Heart left ventricle (tissue), 16 donors: ENCODE results near the gene WDPCP. TPM values are rescaled to one million over a fixed set of nuclear protein-coding genes. Genes with fewer than 3 reads are reported as not detected.

ENCODE experiments used
- ATAC-seq, 4 donors: fragments of 200-7000 bp; cut with Tn5 transposase; one replicate each; pipeline ENCODE4 v1.9.1; 2020 to 2022; ENCODE audit warnings: moderate library complexity in 4 of 4, mild to moderate bottlenecking in 3 of 4, moderate number of reproducible peaks in 1 of 4
- DNase-seq, 5 donors: peaks; one replicate each; pipeline ENCODE4 v3.0.0-alpha.2; 2020
- H3K27ac ChIP-seq, 12 donors: fragments of 200-600 bp; sonication (generic) in 4 of 12; one replicate each; pipeline versions ENCODE4 v1.5.0 to v1.8.0; 2016 to 2022; ENCODE audit warnings: mild to moderate bottlenecking in 2 of 12
- H3K27me3 ChIP-seq, 9 donors: fragments of 200-600 bp; sonication (generic) in 2 of 9; one replicate each; pipeline versions ENCODE4 v1.5.1 to v1.8.0; 2016 to 2022; ENCODE audit warnings: mild to moderate bottlenecking in 3 of 9
- H3K36me3 ChIP-seq, 9 donors: fragments of 200-600 bp; sonication (generic) in 2 of 9; one replicate each; pipeline versions ENCODE4 v1.5.0 to v1.8.0; 2018 to 2022; ENCODE audit warnings: mild to moderate bottlenecking in 2 of 9
- H3K4me1 ChIP-seq, 12 donors: fragments of 200-600 bp; sonication (generic) in 4 of 12; one replicate each; pipeline versions ENCODE4 v1.5.0 to v1.8.0; 2016 to 2022; ENCODE audit warnings: mild to moderate bottlenecking in 3 of 12
- H3K4me3 ChIP-seq, 12 donors: fragments of 200-600 bp; sonication (generic) in 4 of 12; one replicate each; pipeline versions ENCODE4 v1.5.0 to v1.8.0; 2017 to 2022; ENCODE audit warnings: mild to moderate bottlenecking in 9 of 12, moderate library complexity in 4 of 12
- H3K9me3 ChIP-seq, 12 donors: fragments of 200-600 bp; sonication (generic) in 4 of 12; one replicate each; pipeline versions ENCODE4 v1.5.0 to v1.8.0; 2016 to 2022; ENCODE audit warnings: mild to moderate bottlenecking in 1 of 12
- POLR2A ChIP-seq, 2 donors: fragments of 450-650 bp; IDR thresholded peaks; one replicate each; pipeline ENCODE4 v1.6.1; 2017; ENCODE audit warnings: antibody characterized with exemption in 2 of 2, mild to moderate bottlenecking in 2 of 2, moderate library complexity in 2 of 2
- WGBS, 4 donors: extraction: QIAGEN DNeasy Blood & Tissue Kit in 2 of 4; methylation state at CpG; one replicate each; pipeline versions ENCODE4 v1.1.5 to v1.1.7; 2013 to 2018; 5-methylcytosine and 5-hydroxymethylcytosine counted together
- intact Hi-C, 10 donors: fragments of 100-400 bp; cut with DNase I; formaldehyde crosslinking; loops; one replicate each; pipeline versions ENCODE4 v1.11.1 to v1.14.2; 2022
- polyA plus RNA-seq, 2 donors: library from polyadenylated mRNA; stranded (reverse); fragments of 200-250 nt; gene quantifications; one replicate each; pipeline ENCODE4 v1.2.3, GENCODE V29; 2013
- total RNA-seq, 9 donors: library from RNA; depleted of rRNA in 2 of 9; stranded (reverse); fragments of >200 nt in 2 of 9; fragmentation: NEBNext Ultra II Directional in 3 of 9; extraction: Animal tissue kit (Norgen Biotek cat#: 25700) in 3 of 9; gene quantifications; one replicate each; pipeline versions ENCODE4 v1.1.0 to v1.2.4, GENCODE V29; 2016 to 2023
- TF ChIP-seq, protein P1 (sequence below), 12 donors: fragments of 200-600 bp; sonication (generic) in 4 of 12; IDR thresholded peaks; one replicate each; pipeline versions ENCODE4 v1.5.0 to v1.8.0; 2018 to 2022; ENCODE audit warnings: antibody characterized with exemption in 12 of 12, mild to moderate bottlenecking in 5 of 12
- donor health status: ischemic (EF 13 %, LVEDD 7.1; RV severe dilation, severe dysfunction).
- donor health status: healthy with polysubstance abuse.
- donor health status: DM: no; HTN: yes; CAD: no.
- donor health status: DM: no; HTN: no; CAD: no.
- donor health status: ischemic (EF 25% LVEDD 6.9; RV normal size, moderate dysfunction).
- donor health status: ischemic (EF 25% LVEDD 5.7; RV mildly dilated, moderate dysfunction).
- donor health status: healthy.
- donor health status: DM: yes; HTN: yes; CAD: no.
- donor health status: ischemic (EF 35%, LVEDD 5.7; RV mildly dilated, moderate dysfunction).
- donor health status: nonischemic (EF 11% LVEDD 7.7; RV severe dilation, severe dysfunction).
- donor health status: DM: yes; HTN: yes; CAD: no.
- donor health status: PGD.
- donor health status: ischemic (EF 29% LVEDD 5.4; RV normal size, mild dysfunction).
- donor health status: nonischemic (EF 23%, LVEDD 6.1; RV moderate dilation, normal function).

Gene WDPCP
- total and polyA plus RNA-seq, 11 donors = 3.2 to 32.2 (median 16.5) TPM

DNA sequence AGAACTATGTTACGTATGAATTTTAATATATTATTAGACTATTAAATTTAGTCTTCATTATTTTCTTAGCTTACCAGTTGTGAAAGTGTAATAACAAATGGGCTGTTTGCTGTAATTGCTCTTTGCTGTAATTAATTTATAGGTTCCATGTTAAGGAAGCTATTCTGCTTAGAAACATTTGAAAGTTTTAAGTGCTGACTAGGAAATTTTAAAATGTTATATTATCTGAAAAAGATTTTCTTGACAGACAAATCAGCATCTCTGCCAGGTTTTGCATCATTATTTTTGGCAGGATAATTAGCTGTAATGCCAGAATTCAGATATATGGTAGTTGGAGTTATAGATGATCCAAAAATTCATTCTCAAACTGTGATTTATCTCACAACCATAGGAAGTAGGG lies 495.4 kb downstream of the WDPCP start:
- WGBS, 4 donors = 1 to 6% (median 4%) methylated on average over 1 of the region's 1 CpG
- Histone ChIP-seq H3K27me3 (no peaks in the 10 kb centered on the region), H3K4me1 (no peaks in the 10 kb centered on the region), H3K27ac (no peak overlapping the region), H3K4me3 (no peak overlapping the region), H3K36me3 (no peaks in the 10 kb centered on the region), H3K9me3 (peaks cover 0 to 2% (median 0%) of the 10 kb centered on the region in 12 donors)
- ATAC-seq (no peak), DNase-seq (no peak)
- intact Hi-C loops = no loop called here
- TF ChIP-seq, protein P1, sequence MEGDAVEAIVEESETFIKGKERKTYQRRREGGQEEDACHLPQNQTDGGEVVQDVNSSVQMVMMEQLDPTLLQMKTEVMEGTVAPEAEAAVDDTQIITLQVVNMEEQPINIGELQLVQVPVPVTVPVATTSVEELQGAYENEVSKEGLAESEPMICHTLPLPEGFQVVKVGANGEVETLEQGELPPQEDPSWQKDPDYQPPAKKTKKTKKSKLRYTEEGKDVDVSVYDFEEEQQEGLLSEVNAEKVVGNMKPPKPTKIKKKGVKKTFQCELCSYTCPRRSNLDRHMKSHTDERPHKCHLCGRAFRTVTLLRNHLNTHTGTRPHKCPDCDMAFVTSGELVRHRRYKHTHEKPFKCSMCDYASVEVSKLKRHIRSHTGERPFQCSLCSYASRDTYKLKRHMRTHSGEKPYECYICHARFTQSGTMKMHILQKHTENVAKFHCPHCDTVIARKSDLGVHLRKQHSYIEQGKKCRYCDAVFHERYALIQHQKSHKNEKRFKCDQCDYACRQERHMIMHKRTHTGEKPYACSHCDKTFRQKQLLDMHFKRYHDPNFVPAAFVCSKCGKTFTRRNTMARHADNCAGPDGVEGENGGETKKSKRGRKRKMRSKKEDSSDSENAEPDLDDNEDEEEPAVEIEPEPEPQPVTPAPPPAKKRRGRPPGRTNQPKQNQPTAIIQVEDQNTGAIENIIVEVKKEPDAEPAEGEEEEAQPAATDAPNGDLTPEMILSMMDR (IDR thresholded peaks at IDR 0.05) = no peak
- TF ChIP-seq POLR2A (IDR thresholded peaks at IDR 0.05) = no peak

DNA sequence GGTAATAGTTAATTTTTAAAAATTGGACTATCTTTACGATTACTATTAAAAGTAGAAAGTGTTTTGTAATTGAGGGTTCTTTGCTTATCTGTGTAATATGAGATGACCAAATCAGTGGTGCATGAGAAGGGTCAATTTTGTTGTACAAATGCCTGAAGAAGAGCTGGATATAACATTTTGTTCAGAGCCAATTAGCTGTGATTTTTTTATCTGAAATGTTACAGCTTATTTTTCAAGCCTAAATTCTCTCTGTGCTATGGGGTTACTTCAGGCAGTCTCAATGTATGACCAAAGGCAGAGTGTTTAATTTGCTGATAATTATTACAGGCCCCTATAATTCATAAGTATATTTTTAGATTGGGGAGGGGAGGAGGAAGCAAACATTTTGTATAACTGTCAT lies 495.9 kb downstream of the WDPCP start:
- ATAC-seq (no peak), DNase-seq (no peak)
- Histone ChIP-seq H3K36me3 (no peaks in the 10 kb centered on the region), H3K4me3 (no peak overlapping the region), H3K27ac (no peak overlapping the region), H3K27me3 (no peaks in the 10 kb centered on the region), H3K4me1 (no peaks in the 10 kb centered on the region), H3K9me3 (peaks cover 0 to 2% (median 0%) of the 10 kb centered on the region in 12 donors)
- TF ChIP-seq, protein P1 (IDR thresholded peaks at IDR 0.05) = no peak
- 81 to 87% (median 85%) methylated on average over 1 of the region's 1 CpG for WGBS, 4 donors
- intact Hi-C loops = no loop called here

GRCh38 chr2:63086687-63087086 lies 501.6 kb downstream of the WDPCP start:
- WGBS, 4 donors = 49 to 53% (median 52%) methylated on average over 1 of the region's 1 CpG
- H3K27me3 ChIP-seq = peaks cover 0 to 3% (median 0%) of the 10 kb centered on the region in 9 donors
- no peak overlapping the region for H3K27ac ChIP-seq
- DNase-seq (no peak), ATAC-seq (no peak)
- intact Hi-C loops = no loop called here
- no peak overlapping the region for H3K4me3 ChIP-seq
- TF ChIP-seq POLR2A (IDR thresholded peaks at IDR 0.05) = no peak
- TF ChIP-seq, protein P1 (IDR thresholded peaks at IDR 0.05) = no peak
- no peaks in the 10 kb centered on the region for H3K4me1 ChIP-seq
- peaks cover 0 to 2% (median 0%) of the 10 kb centered on the region in 12 donors for H3K9me3 ChIP-seq
- H3K36me3 ChIP-seq = no peaks in the 10 kb centered on the region

GRCh38 chr2:63081404-63081803 lies 506.9 kb downstream of the WDPCP start:
- ATAC-seq = no peak
- H3K4me3 ChIP-seq = no peak overlapping the region
- TF ChIP-seq POLR2A (IDR thresholded peaks at IDR 0.05) = no peak
- TF ChIP-seq, protein P1 (IDR thresholded peaks at IDR 0.05) = no peak
- intact Hi-C loops = no loop called here
- no peaks in the 10 kb centered on the region for H3K36me3 ChIP-seq
- no peaks in the 10 kb centered on the region for H3K9me3 ChIP-seq
- peaks cover 0 to 34% (median 6%) of the 10 kb centered on the region in 9 donors for H3K27me3 ChIP-seq
- DNase-seq = no peak
- WGBS, 4 donors = 71 to 80% (median 76%) methylated on average over 4 of the region's 4 CpGs
- H3K27ac ChIP-seq = no peak overlapping the region
- H3K4me1 ChIP-seq = no peaks in the 10 kb centered on the region
